SK-N-SH (cell line): Measurements from ENCODE around the gene RMDN2.

Experiments
- RFX5 ChIP-seq: IDR thresholded peaks from 2 replicates; pipeline ENCODE4 v1.6.1; 2012; ENCODE audit warnings: mild to moderate bottlenecking, improper control_type of control experiment, low read length
- RXRA ChIP-seq: IDR thresholded peaks from 2 replicates; pipeline ENCODE4 v1.4.0; 2012; ENCODE audit warnings: low read depth, mild to moderate bottlenecking, borderline replicate concordance

GRCh38 chr2:37882036-37882435, 43.1 kb upstream of the RMDN2 start:
- TF ChIP-seq RFX5 (no peak), RXRA (no peak)
